NCI-H146 treated with DMSO at 0.1 percent for 48 hours (cell line): ENCODE results near the gene AFF3.
A peak's percentile ranks its signal among the peaks of the same experiment; 100 is the strongest.
"Not testable (repeated sequence)": the region's sequence is repeated elsewhere in the genome, so short reads cannot be mapped to it uniquely, and the experiment has no call there.

ENCODE experiments used
- DNase-seq: peaks from one replicate; lab custom pipeline; 2025; ENCODE audit not compliant: unreplicated experiment; lab: John Stamatoyannopoulos, UW

AFF3 gene

DNA sequence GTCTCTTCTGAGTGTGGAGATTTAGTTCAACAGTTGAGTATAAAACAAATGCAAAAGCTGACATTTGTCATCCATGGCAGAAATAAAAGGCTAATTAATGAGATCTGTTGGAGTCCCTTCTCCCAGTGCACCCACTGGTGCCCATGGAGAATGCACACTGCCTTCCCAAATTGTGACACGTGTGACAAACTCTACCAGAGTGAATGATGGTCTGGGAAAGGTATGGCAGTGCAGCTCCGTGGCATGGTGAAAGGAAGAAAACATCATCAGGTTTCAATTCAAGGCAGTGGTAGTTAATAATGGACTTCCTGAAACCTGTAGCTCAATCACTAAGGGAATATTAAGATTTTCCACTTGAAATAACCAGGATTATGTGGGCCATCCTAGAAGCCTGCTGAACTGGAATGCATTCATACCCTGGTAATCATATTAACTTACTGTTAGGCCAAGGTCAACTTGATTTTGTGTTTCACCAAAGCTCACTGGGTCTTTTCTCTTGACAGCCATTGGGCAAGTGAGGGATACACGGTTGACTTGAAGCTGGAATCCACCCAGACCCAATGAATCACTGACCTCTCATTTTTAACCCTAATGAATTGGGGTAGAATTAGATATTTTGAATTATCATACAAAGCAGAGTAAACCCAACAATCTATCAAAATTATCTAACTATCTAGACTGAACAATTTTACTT, 167.6 kb downstream of the AFF3 start:
- no peak for DNase-seq

DNA sequence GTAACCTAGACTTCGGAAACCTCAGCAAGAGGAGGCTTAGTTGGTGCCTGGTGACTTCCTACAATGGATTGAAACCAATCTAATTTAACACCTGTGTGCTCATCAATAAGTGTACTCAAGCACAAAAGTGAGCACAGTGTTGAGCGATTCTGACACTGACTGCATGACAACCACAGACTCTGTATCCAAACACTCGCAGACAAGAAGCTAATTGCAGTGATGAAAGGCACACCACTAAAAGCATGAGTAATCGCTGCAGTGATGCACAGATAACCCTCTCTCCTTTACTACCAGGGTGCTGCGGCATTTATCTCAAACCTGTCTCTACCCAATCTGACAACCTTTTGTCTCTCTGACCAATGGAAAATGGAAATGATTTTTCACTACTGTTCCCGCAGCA, 168.1 kb downstream of the AFF3 start:
- peak; percentile 91 for DNase-seq

DNA sequence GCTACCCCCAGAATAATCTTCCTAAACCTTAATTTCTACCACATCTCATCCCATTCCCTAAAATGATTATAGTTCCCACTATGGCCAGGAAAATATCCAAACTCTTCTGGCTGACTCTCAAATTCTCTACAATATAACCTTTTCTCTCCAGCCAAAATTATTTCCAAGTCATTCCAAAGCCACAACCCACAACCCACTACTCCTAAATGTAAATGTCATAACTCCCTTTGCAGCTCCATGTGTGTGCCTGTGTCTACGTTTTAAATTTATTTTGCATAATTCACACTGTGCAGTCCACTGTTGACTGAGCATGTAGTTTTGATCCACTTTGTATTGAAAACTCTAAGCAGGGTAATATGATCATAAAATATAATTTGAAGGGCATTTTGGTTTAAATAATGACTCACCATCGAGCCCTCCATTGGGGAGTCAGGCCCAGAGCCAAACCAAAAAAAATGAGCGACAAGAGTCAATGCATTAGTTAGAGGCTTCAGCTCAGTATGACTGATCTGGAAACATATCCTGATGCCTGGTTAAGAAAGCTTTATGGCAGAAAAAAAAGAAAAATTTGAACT, 171.0 kb downstream of the AFF3 start:
- DNase-seq: no peak

DNA sequence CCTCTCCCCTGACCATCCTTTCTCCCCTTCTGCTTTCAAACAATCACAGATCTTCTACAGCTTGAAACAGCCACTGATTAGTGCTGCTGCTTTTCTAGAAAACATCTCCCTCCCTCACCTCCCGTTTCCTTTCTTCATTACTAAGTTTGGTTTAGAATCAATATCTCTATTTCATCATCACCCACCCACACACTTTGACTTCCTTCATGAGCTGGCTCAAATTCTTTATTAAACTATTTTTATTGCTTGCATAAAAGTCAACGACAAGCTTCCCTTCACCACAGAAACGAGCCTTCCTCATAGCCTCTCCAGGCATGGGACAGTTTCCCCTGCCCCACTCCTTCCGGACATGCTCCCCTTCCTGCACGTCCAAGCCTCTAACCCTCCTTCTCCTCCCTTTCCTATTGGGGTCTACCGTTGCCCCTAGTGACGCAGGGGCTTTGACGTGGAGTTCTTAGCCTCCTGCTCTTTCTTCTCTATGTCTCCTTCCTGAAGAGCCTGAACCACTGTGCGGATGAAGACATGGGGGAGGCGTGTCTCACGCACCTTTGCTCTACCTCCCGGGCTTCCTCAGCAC, 172.0 kb downstream of the AFF3 start:
- DNase-seq: no peak

DNA sequence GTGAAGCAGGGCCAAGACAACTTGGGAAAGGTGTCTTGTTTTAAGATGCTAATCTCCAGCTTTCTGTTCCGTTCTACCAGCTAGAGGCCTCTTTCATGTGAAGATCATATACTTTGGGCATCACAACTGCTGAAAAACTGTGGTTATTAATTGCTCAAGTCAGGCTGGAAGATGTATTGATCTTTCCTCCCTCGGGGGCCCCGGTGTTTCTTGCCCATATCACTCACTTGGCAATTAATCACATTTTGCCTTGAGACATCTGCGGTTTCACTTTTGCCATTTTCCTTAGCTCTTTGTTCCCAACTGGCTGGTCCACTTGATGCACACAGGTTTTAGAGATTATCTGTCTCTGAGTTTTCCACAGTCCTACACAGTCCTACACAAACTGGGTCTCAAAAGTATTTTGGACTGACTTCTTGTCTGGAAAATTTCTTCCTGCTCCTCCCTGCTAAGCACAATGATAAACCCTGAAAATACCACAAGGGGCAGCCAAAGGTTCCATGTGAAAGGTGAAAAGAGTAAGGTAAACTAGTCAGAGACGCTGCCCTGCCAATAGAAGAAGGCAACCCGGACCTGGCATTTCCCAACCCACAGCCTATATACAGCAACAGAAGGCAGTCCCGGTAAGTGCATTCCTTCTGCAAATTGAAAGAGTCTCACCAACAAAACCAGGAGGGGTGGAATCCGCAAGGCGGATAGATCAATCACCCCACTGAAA, 181.0 kb downstream of the AFF3 start:
- no peak for DNase-seq

DNA sequence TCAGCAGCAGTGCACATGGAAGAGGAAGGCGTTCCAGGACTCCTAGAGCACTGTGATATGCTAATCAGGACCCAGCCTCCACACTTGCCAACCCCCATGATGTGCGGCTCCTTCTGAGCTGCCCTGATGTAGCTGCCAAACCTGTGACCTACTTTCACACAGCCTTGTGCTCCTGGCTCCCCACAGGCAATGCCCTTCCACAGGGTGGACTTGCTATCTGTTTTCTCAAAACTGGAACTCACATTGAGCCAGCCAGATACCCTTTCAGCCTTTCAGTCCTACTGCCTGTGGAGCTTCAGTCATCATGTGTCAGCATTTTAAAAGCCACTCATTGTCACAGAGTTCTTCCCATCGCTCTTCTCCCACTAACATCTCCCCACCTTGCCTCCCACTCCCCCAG, 181.6 kb downstream of the AFF3 start:
- no peak for DNase-seq

DNA sequence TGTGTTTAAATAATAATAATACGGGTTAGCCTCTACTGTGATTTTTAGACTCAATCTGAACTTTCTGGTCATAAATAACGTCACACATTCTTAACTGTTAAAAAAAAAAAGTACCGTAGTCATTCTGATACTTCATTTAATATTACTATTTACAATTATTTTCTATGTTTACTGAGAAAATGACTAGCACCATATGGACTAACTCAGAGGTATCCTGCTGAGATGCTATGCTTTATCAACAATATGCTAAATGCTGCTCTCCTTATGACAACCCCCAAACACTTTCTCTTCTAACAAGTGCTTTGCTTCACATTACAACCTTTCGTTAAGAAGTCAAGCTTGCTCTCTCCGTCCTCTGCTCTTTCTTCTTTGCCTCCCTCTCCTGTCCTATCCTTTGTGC, 182.1 kb downstream of the AFF3 start:
- no peak for DNase-seq

DNA sequence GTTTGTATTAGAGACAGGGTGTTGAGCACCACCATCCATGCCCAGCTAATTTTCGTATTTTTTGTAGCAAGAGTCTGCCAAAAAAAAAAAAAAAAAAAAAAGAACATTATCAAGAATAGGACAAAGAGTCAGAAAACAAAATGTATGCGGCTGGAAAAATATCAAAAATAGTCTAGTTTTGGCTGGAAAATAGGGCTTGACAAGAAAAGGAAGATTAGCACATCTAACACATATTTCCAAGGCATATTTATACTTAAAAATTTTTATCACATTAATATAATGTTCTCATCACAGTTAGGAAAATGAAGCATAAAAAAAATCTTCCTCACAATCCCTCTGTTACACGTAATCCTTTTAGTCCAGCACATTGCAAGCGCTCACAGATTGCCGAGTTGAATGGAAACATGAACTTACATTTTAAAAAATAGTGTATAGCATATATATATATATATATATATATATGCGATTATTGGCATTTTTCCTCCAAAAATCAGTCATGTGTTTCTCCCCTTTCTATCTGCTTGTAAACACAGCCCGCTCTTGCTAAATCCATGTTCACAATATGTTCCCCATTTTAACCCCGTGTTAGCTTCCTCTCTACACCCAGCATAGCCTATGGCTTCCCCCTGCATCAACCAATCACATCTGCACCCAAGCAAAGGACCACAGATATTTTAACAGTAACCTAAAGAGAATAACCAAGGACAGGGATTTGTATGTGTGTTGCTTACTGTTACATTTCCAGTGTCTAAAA, 183.0 kb downstream of the AFF3 start:
- no peak for DNase-seq

DNA sequence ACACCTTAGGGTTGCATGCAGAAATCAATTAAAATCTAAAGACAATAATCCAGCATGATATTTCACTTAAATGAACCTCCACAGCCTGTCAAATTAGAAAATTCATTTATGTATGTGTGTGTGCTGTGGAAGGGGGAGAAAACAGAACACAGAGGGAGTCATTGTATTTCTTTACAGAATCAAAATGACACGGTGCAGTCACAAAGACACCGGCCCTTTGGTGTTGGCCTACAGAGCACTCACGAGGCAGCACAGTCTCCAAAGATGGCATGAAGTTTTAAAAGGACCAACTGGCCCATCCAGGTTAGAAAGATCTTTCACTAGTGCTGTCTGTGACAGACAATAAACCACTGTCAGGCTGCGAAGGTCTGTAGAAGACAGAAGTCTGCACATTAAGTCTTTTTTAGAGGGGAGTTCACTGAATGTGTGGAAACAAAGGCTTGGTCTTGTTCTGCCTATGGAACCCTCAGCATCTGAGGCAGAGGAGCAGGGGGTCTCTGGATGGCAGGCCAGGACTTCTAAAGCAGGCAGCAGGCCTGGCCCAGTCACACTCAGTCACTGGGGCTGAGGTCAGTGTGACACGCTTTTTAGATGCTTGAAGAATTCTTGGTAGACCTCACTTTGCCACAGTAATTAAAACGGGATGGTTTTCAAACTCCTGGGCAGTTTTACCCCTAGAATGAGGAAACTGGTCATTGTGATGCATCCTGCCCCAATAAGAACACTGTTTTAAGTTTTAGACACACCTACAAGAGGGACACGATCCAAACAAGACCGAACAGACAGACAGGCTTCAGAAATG, 184.9 kb downstream of the AFF3 start:
- DNase-seq: no peak

DNA sequence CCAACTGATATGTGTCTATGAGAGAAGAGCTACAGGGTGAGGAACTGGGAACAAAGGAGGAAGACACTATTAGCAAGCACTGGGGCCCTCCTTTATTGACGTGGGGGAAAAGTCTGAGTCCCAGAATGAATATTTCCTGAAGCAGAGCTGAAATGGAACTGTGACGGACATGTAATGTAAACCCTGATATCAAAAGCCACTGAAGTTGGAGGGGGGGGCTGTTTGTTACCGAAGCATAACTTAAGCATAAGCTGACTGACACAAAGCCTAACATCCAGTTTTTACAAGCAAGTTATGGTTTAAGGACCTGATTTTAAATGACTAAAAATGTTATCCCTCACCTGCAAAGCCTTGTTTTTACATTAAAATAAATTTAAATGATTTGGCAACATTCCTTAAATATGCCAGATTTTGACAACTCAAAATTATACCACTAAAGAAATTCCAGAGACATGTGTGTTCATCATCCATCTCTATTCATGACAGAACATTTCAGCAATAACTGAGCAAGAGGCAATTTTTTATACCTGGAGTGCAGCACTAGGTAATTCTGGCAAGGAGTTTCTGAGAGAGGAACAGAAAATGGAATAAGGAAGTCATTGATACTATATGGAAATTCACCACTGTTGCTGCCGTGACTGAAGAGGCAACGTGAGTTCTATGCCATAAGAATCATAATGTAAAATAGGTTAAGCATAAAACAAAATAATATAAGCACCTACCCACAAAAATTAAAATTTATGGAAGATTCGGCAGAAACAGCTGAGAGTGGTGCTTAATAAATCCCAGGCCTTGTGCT, 186.0 kb downstream of the AFF3 start:
- no peak for DNase-seq

DNA sequence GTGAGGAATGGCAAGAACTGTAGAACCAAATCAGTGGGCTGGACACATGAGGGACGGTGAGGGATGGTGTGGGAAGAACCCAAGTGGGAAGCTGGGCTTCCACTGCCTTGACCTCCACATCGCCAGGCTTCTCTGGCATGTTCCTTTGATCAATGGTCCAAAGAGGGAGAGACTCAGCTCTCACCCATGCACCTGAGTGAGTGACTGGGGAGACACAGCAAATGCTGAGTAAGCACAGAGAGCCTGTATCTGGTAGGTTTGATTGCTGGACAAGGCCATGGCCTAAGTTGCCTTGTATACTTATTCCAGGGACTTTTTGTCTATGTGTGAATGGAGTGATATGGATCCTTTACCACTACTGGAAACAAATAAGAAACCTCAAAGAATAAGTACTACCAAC, 188.6 kb downstream of the AFF3 start:
- DNase-seq: no peak

DNA sequence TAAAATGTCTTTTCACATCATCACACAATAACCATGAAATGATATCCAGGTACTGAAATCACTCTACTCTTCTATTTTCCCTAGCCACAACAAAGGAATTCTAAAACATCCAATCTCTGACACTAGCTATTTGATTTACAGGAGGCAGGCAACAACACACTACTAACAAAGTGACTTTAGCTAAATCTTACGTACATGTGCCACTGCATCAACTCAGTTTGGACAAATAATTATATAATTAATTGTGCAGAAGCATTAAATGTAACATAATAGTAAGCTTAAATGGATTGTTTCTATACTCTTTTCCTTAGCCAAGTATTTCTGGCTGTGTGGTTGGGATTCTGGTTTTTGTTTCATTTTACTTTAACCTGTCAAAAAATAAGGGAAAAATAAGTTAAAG, 192.4 kb downstream of the AFF3 start:
- no peak for DNase-seq

DNA sequence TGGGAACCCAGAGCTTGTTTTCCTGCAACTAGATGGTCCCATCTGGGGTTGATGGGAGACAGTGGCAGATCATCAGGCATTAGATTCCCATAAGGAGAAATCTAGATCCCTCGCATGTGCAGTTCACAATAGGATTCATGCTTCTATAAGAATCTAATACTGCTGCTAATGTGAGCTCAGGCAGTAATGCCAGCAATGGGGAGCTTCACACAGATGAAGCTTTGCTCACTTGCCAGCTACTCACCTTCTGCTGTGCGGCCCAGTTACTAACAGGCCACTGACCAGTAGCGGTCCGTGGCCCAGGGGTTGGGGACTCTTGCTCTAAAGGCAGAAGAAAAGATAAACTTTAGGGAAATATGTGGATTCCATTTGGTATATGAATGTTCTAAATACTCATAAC, 192.9 kb downstream of the AFF3 start:
- DNase-seq: no peak

DNA sequence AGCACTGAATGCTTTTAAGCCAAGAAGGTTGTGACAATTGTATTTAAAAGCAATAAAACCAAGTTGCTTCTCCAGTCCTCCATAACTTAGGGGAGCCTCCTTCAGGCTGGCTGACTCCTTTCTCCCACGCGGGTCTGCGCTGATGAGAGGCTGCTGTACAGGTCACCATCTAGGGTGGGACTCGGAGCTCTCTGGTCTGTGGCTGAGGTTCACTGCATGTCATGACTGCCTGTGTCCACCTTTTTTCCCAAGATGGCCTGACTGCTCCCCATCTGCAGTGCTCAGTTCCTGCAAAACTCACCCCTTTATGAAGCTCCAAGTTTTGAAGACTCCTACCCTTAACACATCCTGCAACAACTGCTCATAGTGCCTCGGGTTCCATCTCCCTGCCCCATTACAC, 194.4 kb downstream of the AFF3 start:
- DNase-seq: no peak

DNA sequence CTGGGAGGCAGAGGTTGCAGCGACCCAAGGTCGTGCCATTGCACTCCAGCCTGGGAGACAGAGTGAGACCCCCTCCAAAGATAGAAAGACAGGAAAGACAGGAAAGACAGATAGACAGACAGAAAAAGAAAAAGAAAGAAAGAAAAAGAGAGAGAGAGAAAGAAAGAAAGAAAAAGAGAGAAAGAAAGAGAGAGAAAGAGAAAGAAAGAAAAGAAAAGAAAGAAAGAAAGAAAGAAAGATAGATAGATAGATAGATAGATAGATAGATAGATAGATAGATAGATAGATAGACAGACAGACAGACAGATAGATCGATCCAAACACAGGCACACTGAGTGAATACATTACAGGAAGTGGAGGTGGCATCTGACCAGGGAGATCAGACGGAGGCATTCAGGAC, 195.0 kb downstream of the AFF3 start:
- DNase-seq: not testable (repeated sequence)

DNA sequence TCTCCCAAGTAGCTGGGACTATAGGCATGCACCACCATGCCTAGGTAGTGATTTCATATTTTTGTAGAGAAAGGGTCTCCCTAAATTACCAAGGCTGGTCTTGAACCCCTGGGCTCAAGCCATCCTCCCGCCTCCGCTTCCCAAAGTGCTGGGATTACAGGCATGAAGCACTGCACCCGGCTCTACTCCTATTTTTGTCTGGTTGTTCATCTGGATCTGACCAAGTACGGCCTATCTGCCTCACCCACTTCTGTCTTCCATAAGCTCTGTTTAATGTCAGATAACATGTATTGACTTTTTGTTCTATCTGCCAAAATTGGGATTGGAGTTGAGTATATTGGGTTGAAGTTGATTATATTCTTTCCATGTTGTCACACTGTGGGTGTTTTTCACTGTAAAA, 198.4 kb downstream of the AFF3 start:
- no peak for DNase-seq

DNA sequence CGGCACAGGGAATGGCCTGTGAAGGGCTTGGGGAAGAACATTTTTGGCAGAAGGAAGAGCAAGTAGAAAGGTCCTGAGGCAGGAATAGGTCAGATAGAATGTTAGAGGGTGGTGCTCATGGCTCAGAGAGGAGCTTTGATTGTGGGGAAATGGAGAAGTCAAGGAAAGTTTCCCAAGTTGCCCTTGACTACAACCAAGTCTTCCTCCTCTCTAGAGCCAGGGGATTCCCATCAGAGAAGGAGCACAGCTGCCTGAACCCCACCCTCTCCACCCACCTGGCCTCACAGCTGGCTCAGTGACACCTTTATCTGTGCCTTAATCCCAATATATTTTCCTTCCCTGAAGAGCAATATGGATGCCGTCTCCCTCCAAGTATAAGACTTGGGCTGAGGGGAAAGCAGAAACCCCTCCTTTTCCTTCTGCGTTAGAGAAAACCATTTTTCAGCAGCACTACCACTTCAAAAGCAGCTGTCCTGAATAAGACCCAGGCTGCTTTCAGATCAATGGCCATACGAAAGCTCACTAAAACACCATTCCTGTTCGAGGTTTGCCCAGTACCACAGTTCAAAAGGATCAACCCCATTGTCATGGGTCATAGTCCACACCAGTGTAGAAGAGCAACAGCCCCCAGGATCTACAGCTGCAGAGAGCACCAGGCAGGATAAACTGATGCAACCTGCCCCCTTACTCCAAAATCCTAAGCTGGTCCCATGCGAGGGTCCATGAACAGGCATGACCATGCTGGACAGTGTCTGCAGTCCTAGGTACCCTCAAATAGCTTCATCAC, 199.6 kb downstream of the AFF3 start:
- DNase-seq: no peak

DNA sequence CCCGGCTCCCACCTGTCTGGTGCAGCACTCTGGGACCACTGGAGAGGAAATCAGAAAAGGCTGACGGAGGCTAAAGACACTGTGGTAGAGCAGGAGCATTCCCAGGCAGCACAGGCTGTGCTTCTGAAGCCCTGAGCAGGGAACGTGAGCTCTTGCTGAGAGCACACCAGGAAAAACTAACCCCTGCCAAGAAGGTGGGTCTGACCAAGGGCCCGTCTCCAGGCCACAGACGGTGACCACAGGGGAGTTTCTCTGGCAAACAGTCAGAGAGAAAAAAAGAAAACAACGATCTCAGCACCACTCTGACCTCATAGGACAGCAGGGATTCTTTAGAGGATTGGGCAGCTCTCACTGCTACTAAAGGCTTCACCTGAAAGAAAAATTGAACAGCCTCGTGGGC, 201.4 kb downstream of the AFF3 start:
- peak; percentile 6 for DNase-seq

DNA sequence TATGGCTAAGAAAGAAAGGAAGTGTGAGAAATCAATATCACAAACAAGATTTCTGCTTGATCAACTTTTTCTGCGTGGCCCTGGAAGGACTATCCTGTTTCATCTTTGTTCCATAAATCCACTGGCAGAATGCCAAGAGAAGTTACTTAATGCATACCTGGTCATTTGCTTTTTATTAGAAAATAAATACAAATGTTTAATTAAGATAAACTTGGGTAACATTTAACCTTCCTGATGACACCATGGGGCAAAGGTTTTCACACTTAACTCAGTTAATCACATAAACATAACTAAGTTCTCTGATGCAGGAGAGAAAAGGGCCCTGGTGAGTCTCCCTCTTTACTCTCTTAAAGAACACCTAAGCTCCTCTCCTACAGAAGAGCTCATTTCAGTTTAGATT, 203.3 kb downstream of the AFF3 start:
- DNase-seq: no peak
